ENCODE measurements around the gene MMP13.

GRCh38 chr11:102957953-102958352 is 2.4 kb upstream of the MMP13 start:
- no peak for TF ChIP-seq CTCF (IDR thresholded peaks at IDR 0.05)
- no peak for TF ChIP-seq POLR2A (IDR thresholded peaks at IDR 0.05)
